Lower leg skin (tissue), 4 donors: ENCODE results near the gene SPON2. TPM values are rescaled to one million over a fixed set of nuclear protein-coding genes. Genes with fewer than 3 reads are reported as not detected.

Experiments used
- DNase-seq, 2 donors: peaks; one replicate each; pipeline ENCODE4 v3.0.0-alpha.2; 2019; ENCODE audit warnings: low spot score in 2 of 2
- H3K4me3 ChIP-seq: fragments of 200-600 bp; sonication (generic); 2 replicates; pipeline ENCODE4 v1.5.1; 2017; ENCODE audit warnings: mild to moderate bottlenecking, low read depth; ENCODE audit not compliant: poor library complexity, severe bottlenecking
- CTCF ChIP-seq, 3 donors: fragments of 450-650 bp; IDR thresholded peaks; one replicate each; pipeline ENCODE4 v1.5.1; 2016; ENCODE audit warnings: antibody characterized with exemption in 3 of 3, mild to moderate bottlenecking in 3 of 3, moderate library complexity in 2 of 3
- POLR2A ChIP-seq, 2 donors: fragments of 450-650 bp; IDR thresholded peaks; one replicate each; pipeline ENCODE4 v1.6.1; 2016 to 2017; ENCODE audit warnings: antibody characterized with exemption in 2 of 2, mild to moderate bottlenecking in 1 of 2, moderate library complexity in 1 of 2
- WGBS, 2 donors: methylation state at CpG; one replicate each; pipeline ENCODE4 v1.1.5; 2018; 5-methylcytosine and 5-hydroxymethylcytosine counted together
- intact Hi-C: fragments of 100-400 bp; cut with DNase I; formaldehyde crosslinking; loops from one replicate; pipeline ENCODE4 v1.15.0; 2023; ENCODE audit warnings: low total_unique reads
- total RNA-seq, 4 donors: library from RNA; depleted of rRNA; stranded (reverse); fragments of >200 nt; gene quantifications; one replicate each; pipeline ENCODE4 v1.1.0, GENCODE V29; 2016

Gene SPON2
- total RNA-seq, 4 donors from 2014 or later = 19.1 to 39.8 (median 32.8) TPM

GRCh38 chr4:1207157-1207470, 34.7 kb upstream of the SPON2 start:
- intact Hi-C loops = no loop called here
- 75 to 94% methylated on average over 2 to 12 of the region's 12 CpGs for WGBS, 2 donors
- TF ChIP-seq POLR2A (IDR thresholded peaks at IDR 0.05) (no peak), CTCF (IDR thresholded peaks at IDR 0.05) (no peak)
- peak in 1 of 2 donors; percentile 84 for DNase-seq
- H3K4me3 ChIP-seq = no peak overlapping the region

- 83 to 84% methylated on average over 17 to 19 of the region's 21 CpGs for WGBS, 2 donors
- no peak overlapping the region for H3K4me3 ChIP-seq
- peak in 1 of 2 donors; percentile 76 for DNase-seq
- TF ChIP-seq CTCF (IDR thresholded peaks at IDR 0.05) (no peak), POLR2A (IDR thresholded peaks at IDR 0.05) (no peak)
- intact Hi-C loops = no loop called here
Measured at GRCh38 chr4:1206299-1207156, 34.1 kb upstream of the SPON2 start.

GRCh38 chr4:1205586-1206298, 33.4 kb upstream of the SPON2 start:
- TF ChIP-seq CTCF (IDR thresholded peaks at IDR 0.05) (no peak), POLR2A (IDR thresholded peaks at IDR 0.05) (no peak)
- DNase-seq = peak in 1 of 2 donors; percentile 84
- no peak overlapping the region for H3K4me3 ChIP-seq
- WGBS, 2 donors = 63 to 87% methylated on average over 11 to 15 of the region's 17 CpGs
- intact Hi-C loops = no loop called here

- no peak overlapping the region for H3K4me3 ChIP-seq
- TF ChIP-seq POLR2A (IDR thresholded peaks at IDR 0.05) = no peak
- TF ChIP-seq CTCF (IDR thresholded peaks at IDR 0.05) = no peak
- DNase-seq = peak in 1 of 2 donors; percentile 90
- intact Hi-C loops = no loop called here
- 58 to 78% methylated on average over 24 to 25 of the region's 25 CpGs for WGBS, 2 donors
Measured at GRCh38 chr4:1204828-1205585, 32.6 kb upstream of the SPON2 start.

- no peak for DNase-seq
- no peak for TF ChIP-seq POLR2A (IDR thresholded peaks at IDR 0.05)
- no peak for TF ChIP-seq CTCF (IDR thresholded peaks at IDR 0.05)
- intact Hi-C loops = no loop called here
- 92 to 94% methylated on average over 21 of the region's 21 CpGs for WGBS, 2 donors
- H3K4me3 ChIP-seq = no peak overlapping the region
Measured at GRCh38 chr4:1204286-1204827, 32.0 kb upstream of the SPON2 start.
